Tibial artery (tissue), 4 donors: ENCODE results near the gene LSMEM2.
A peak's percentile ranks its signal among the peaks of the same experiment; 100 is the strongest.

Source experiments
- DNase-seq, 2 donors: peaks; one replicate each; pipeline ENCODE4 v3.0.0-alpha.2; 2019
- H3K27ac ChIP-seq, 2 donors: fragments of 200-600 bp; sonication (generic) in 1 of 2; 1 replicate in 1 of 2; 2 replicates in 1 of 2; pipeline ENCODE4 v1.5.1; 2018 to 2019; ENCODE audit warnings: mild to moderate bottlenecking in 1 of 2
- H3K27me3 ChIP-seq, 2 donors: fragments of 200-600 bp; sonication (generic) in 1 of 2; one replicate each; pipeline versions ENCODE4 v1.5.1 to v1.6.0; 2016 to 2019
- H3K36me3 ChIP-seq, 3 donors: fragments of 200-600 bp; sonication (generic) in 2 of 3; one replicate each; pipeline ENCODE4 v1.5.1; 2016 to 2019; ENCODE audit warnings: mild to moderate bottlenecking in 2 of 3
- H3K4me1 ChIP-seq, 4 donors: fragments of 200-600 bp; sonication (generic) in 2 of 4; 1 replicate in 3 of 4; 2 replicates in 1 of 4; pipeline ENCODE4 v1.5.1; 2016 to 2019
- H3K4me3 ChIP-seq, 2 donors: fragments of 200-600 bp; sonication (generic) in 1 of 2; 1 replicate in 1 of 2; 2 replicates in 1 of 2; pipeline ENCODE4 v1.5.1; 2018 to 2019; ENCODE audit warnings: mild to moderate bottlenecking in 2 of 2
- H3K9me3 ChIP-seq, 3 donors: fragments of 200-600 bp; sonication (generic) in 1 of 3; one replicate each; pipeline ENCODE4 v1.5.1; 2016 to 2019
- intact Hi-C: fragments of 100-400 bp; cut with DNase I; formaldehyde crosslinking; loops from one replicate; pipeline ENCODE4 v1.15.0; 2023; ENCODE audit warnings: low total_unique reads
- TF ChIP-seq, protein P1 (sequence below), 2 experiments: fragments of 200-600 bp in 1 of 2; fragments of 450-650 bp in 1 of 2; IDR thresholded peaks; one replicate each; pipeline ENCODE4 v1.5.1; 2017 to 2019; ENCODE audit warnings: antibody characterized with exemption in 2 of 2, mild to moderate bottlenecking in 1 of 2, moderate library complexity in 1 of 2

Gene LSMEM2

GRCh38 chr3:50265571-50265970, 13.3 kb upstream of the LSMEM2 start:
- DNase-seq, result no peak
- TF ChIP-seq, protein P1, sequence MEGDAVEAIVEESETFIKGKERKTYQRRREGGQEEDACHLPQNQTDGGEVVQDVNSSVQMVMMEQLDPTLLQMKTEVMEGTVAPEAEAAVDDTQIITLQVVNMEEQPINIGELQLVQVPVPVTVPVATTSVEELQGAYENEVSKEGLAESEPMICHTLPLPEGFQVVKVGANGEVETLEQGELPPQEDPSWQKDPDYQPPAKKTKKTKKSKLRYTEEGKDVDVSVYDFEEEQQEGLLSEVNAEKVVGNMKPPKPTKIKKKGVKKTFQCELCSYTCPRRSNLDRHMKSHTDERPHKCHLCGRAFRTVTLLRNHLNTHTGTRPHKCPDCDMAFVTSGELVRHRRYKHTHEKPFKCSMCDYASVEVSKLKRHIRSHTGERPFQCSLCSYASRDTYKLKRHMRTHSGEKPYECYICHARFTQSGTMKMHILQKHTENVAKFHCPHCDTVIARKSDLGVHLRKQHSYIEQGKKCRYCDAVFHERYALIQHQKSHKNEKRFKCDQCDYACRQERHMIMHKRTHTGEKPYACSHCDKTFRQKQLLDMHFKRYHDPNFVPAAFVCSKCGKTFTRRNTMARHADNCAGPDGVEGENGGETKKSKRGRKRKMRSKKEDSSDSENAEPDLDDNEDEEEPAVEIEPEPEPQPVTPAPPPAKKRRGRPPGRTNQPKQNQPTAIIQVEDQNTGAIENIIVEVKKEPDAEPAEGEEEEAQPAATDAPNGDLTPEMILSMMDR (IDR thresholded peaks at IDR 0.05), result no peak
- no peaks in the 10 kb centered on the region for H3K36me3 ChIP-seq
- H3K4me3 ChIP-seq, result no peak overlapping the region
- no peaks in the 10 kb centered on the region for H3K9me3 ChIP-seq
- H3K27me3 ChIP-seq, result no peaks in the 10 kb centered on the region
- H3K27ac ChIP-seq, result peak overlapping the region; percentile 96 to 98
- peaks cover 8 to 91% (median 81%) of the 10 kb centered on the region in 4 donors for H3K4me1 ChIP-seq
- intact Hi-C loops, result no loop called here

- intact Hi-C loops, result no loop called here
- no peaks in the 10 kb centered on the region for H3K9me3 ChIP-seq
- no peaks in the 10 kb centered on the region for H3K27me3 ChIP-seq
- no peaks in the 10 kb centered on the region for H3K36me3 ChIP-seq
- H3K4me1 ChIP-seq, result peaks cover 8 to 88% (median 79%) of the 10 kb centered on the region in 4 donors
- DNase-seq, result no peak
- peak overlapping the region; percentile 65 to 66 for H3K4me3 ChIP-seq
- peak overlapping the region; percentile 96 to 98 for H3K27ac ChIP-seq
- TF ChIP-seq, protein P1 (IDR thresholded peaks at IDR 0.05), result no peak
Observed at GRCh38 chr3:50266017-50266416, 12.9 kb upstream of the LSMEM2 start.

GRCh38 chr3:50266836-50267235, 12.1 kb upstream of the LSMEM2 start:
- H3K4me3 ChIP-seq, result peak overlapping the region; percentile 65 to 66
- TF ChIP-seq, protein P1 (IDR thresholded peaks at IDR 0.05), result no peak
- intact Hi-C loops, result no loop called here
- H3K36me3 ChIP-seq, result no peaks in the 10 kb centered on the region
- H3K27me3 ChIP-seq, result no peaks in the 10 kb centered on the region
- H3K27ac ChIP-seq, result peak overlapping the region; percentile 96 to 98
- no peaks in the 10 kb centered on the region for H3K9me3 ChIP-seq
- DNase-seq, result no peak
- peaks cover 8 to 81% (median 74%) of the 10 kb centered on the region in 4 donors for H3K4me1 ChIP-seq

DNA sequence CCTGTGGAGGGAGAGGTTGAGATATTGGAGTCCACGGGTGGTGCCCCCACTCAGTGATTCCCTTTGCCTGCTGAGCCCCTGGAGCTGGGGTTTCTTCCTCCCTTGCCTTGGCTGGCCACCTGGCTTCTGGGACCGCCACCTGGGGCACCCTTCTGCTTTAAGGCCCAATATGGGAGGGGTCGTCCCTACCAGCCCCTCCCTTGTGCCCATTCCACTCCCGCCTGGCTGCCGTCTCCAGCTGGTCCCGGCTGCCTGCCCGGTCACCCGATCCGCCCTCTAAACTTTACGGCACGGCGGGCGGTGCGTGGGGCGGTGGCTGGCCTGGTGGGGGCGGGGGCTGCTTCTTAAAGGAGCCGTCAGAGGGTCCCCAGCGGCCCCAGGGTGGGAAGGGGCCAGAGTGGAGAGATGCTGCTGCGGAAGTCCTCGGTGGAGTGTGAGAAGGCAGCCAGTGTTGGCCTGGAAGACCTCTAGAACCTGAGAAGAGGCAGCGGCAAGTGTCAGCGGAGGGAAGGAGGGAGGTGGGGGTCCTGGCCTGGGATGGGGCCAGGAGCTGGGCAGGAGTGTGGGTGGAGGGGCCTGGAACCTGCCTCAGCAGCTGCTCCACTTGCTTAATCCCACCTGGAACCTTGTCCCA, 11.5 kb upstream of the LSMEM2 start:
- Histone ChIP-seq H3K4me1 (peaks cover 8 to 81% (median 74%) of the 10 kb centered on the region in 4 donors), H3K4me3 (peak overlapping the region; percentile 65 to 66), H3K27me3 (no peaks in the 10 kb centered on the region), H3K27ac (peak overlapping the region; percentile 96 to 98), H3K9me3 (no peaks in the 10 kb centered on the region), H3K36me3 (no peaks in the 10 kb centered on the region)
- peak; percentile 60 to 88 for DNase-seq
- intact Hi-C loops, result no loop called here
- TF ChIP-seq, protein P1 (IDR thresholded peaks at IDR 0.05), result no peak

DNA sequence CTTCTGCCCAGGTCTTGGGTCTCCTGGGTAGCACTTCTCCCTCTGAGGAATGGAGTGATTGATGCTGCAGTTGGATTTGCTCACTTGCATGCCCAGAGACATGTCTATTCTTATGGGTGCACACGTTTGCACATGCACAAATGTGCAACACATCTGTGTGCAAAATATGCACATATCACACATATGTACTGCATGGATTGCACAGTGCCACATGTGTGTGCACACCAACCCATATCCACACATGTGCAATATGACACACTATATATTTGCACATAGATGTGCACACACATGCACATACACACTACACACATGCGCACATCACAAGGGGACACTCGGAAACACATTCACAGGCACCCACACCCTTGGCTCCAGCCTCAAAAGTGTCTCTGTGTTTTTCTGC, 10.6 kb upstream of the LSMEM2 start:
- intact Hi-C loops, result no loop called here
- TF ChIP-seq, protein P1 (IDR thresholded peaks at IDR 0.05), result no peak
- Histone ChIP-seq H3K27ac (peak overlapping the region; percentile 96 to 98), H3K4me3 (peak overlapping the region; percentile 40 to 66), H3K4me1 (peaks cover 8 to 88% (median 75%) of the 10 kb centered on the region in 4 donors), H3K27me3 (no peaks in the 10 kb centered on the region), H3K36me3 (no peaks in the 10 kb centered on the region), H3K9me3 (no peaks in the 10 kb centered on the region)
- DNase-seq, result no peak
